Endothelial cell of umbilical vein (primary cell): Measurements from ENCODE around the gene GPBAR1. TPM values are rescaled to one million over a fixed set of nuclear protein-coding genes. Genes with fewer than 3 reads are reported as not detected.

Experiments
- BruUV-seq: library from RNA; stranded (reverse); fragments of 400-500 nt; replicated peaks from 2 replicates; lab custom pipeline; 2021; lab: Mats Ljungman, UMichigan
- CTCF ChIA-PET: fragments of 300-600, 350-600 bp; sonication (Branson Sonifier 250); formaldehyde crosslinking; loops from one replicate; lab custom pipeline; 2021; ENCODE audit warnings: antibody characterized with exemption, inconsistent platforms; lab: Charles Lee
- POLR2A ChIA-PET: fragments of 300-600, 350-600 bp; sonication (Branson Sonifier 250); formaldehyde crosslinking; loops from one replicate; lab custom pipeline; 2021; ENCODE audit warnings: antibody characterized with exemption, inconsistent platforms; lab: Charles Lee
- DNase-seq: peaks from one replicate; pipeline ENCODE4 v3.0.0-alpha.2; 2011; ENCODE audit warnings: low read depth, low spot score
- FAIRE-seq: peaks from 2 replicates; lab custom pipeline; 2011; peaks lifted over from hg19 to GRCh38; lab: Jason Lieb, UNC
- H2AFZ ChIP-seq: 2 replicates; pipeline ENCODE4 v1.6.0; 2012; ENCODE audit warnings: low read depth, low read length, control low read depth, inconsistent platforms
- H3K27ac ChIP-seq: 2 replicates; pipeline ENCODE4 v1.5.1; 2011; ENCODE audit warnings: low read depth, mild to moderate bottlenecking, control low read depth, low read length, moderate library complexity; ENCODE audit not compliant: insufficient read depth
- H3K27me3 ChIP-seq, 2 experiments: 2 replicates each; pipeline versions ENCODE4 v1.6.0 to v1.6.1; 2011; ENCODE audit warnings: low read length in 2 of 2, mixed read lengths in 1 of 2; ENCODE audit not compliant: control insufficient read depth in 2 of 2, insufficient read depth in 2 of 2
- H3K36me3 ChIP-seq, 2 experiments: 2 replicates in 1 of 2; 3 replicates in 1 of 2; pipeline ENCODE4 v1.5.1; 2011; ENCODE audit warnings: low read length in 2 of 2, mild to moderate bottlenecking in 1 of 2, moderate library complexity in 1 of 2; ENCODE audit not compliant: control insufficient read depth in 2 of 2, insufficient read depth in 2 of 2; ENCODE audit errors: extremely low read depth in 1 of 2
- H3K4me1 ChIP-seq: 3 replicates; pipeline ENCODE4 v1.5.1; 2011; ENCODE audit warnings: mild to moderate bottlenecking, low read length; ENCODE audit not compliant: control insufficient read depth, insufficient read depth; ENCODE audit errors: extremely low read depth
- H3K4me2 ChIP-seq: 2 replicates; pipeline ENCODE4 v1.6.1; 2011; ENCODE audit warnings: low read length, control low read depth, mixed read lengths; ENCODE audit not compliant: insufficient read depth
- H3K4me3 ChIP-seq, 3 experiments: fragments of 200-600 bp in 1 of 3; sonication (generic), shearing (Covaris generic) in 1 of 3; replicated peaks in 1 of 3; 2 replicates each; pipeline ENCODE4 v1.5.1; 2011 to 2016; ENCODE audit warnings: control low read depth in 3 of 3, low read length in 3 of 3, mild to moderate bottlenecking in 2 of 3, inconsistent platforms in 1 of 3, low read depth in 1 of 3, moderate library complexity in 1 of 3; ENCODE audit not compliant: insufficient read depth in 1 of 3
- H3K79me2 ChIP-seq: 2 replicates; pipeline ENCODE4 v1.6.0; 2012; ENCODE audit warnings: low read length, inconsistent platforms; ENCODE audit not compliant: control insufficient read depth, insufficient read depth
- H3K9ac ChIP-seq: replicated peaks from 2 replicates; pipeline ENCODE3; 2011; ENCODE audit warnings: low read length, control low read depth; ENCODE audit not compliant: insufficient read depth; ENCODE audit errors: extremely low read depth
- H3K9me1 ChIP-seq: replicated peaks from 3 replicates; pipeline ENCODE4 v1.6.0; 2011; ENCODE audit warnings: mild to moderate bottlenecking, low read length; ENCODE audit not compliant: control insufficient read depth, insufficient read depth; ENCODE audit errors: extremely low read depth
- H3K9me3 ChIP-seq: replicated peaks from 2 replicates; pipeline ENCODE4 v1.5.1; 2012; ENCODE audit warnings: low read length, inconsistent platforms; ENCODE audit not compliant: control insufficient read depth, insufficient read depth
- H4K20me1 ChIP-seq: replicated peaks from 2 replicates; pipeline ENCODE3; 2011; ENCODE audit warnings: mild to moderate bottlenecking, low read length; ENCODE audit not compliant: control insufficient read depth, insufficient read depth; ENCODE audit errors: extremely low read depth
- CTCF ChIP-seq, 2 donors: IDR thresholded peaks; 1 replicate in 1 of 2; 2 replicates in 1 of 2; pipeline ENCODE4 v1.5.1; 2011; ENCODE audit warnings: low read length in 2 of 2, mild to moderate bottlenecking in 2 of 2, moderate library complexity in 2 of 2, control low read depth in 1 of 2, inconsistent platforms in 1 of 2, low read depth in 1 of 2; ENCODE audit not compliant: insufficient read depth in 1 of 2; ENCODE audit errors: extremely low read depth in 1 of 2
- EZH2 ChIP-seq: IDR thresholded peaks from 2 replicates; pipeline ENCODE4 v1.6.1; 2012; ENCODE audit warnings: borderline replicate concordance, low read depth, mild to moderate bottlenecking, moderate library complexity, low read length, inconsistent platforms; ENCODE audit not compliant: severe bottlenecking
- FOS ChIP-seq: IDR thresholded peaks from 2 replicates; pipeline ENCODE4 v1.6.1; 2011; ENCODE audit warnings: mild to moderate bottlenecking, low read length, moderate library complexity, borderline replicate concordance; ENCODE audit not compliant: insufficient read depth
- GATA2 ChIP-seq: IDR thresholded peaks from 2 replicates; pipeline ENCODE4 v1.7.0; 2011; ENCODE audit warnings: low read depth, mild to moderate bottlenecking, moderate library complexity, mixed read lengths, low read length; ENCODE audit not compliant: insufficient read length, insufficient read depth
- JUN ChIP-seq: IDR thresholded peaks from 2 replicates; pipeline ENCODE4 v1.6.1; 2011; ENCODE audit warnings: borderline replicate concordance, low read depth; ENCODE audit not compliant: insufficient read length, insufficient read depth
- MAX ChIP-seq: IDR thresholded peaks from 2 replicates; pipeline ENCODE4 v1.6.1; 2011; ENCODE audit not compliant: insufficient read depth, insufficient read length
- MYC ChIP-seq: IDR thresholded peaks from one replicate; pipeline ENCODE4 v1.6.1; 2011; ENCODE audit warnings: mild to moderate bottlenecking, low read depth, low read length
- POLR2A ChIP-seq: IDR thresholded peaks from 2 replicates; pipeline ENCODE4 v1.6.1; 2012; ENCODE audit warnings: low read depth, mild to moderate bottlenecking, control low read depth, low read length
- POLR2AphosphoS5 ChIP-seq: IDR thresholded peaks from 2 replicates; pipeline ENCODE4 v1.6.1; 2012; ENCODE audit warnings: low read depth, mild to moderate bottlenecking, control low read depth, low read length, moderate library complexity; ENCODE audit not compliant: insufficient read depth
- dilution Hi-C: fragments of 300-500 bp; cut with MboI; formaldehyde crosslinking; loops from one replicate; pipeline ENCODE4 v1.15.0; 2019; ENCODE audit warnings: low sequenced_read_pairs; ENCODE audit not compliant: extremely low pct_ligation_motif_present
- intact Hi-C: fragments of 100-400 bp; cut with micrococcal nuclease; formaldehyde crosslinking; loops from one replicate; pipeline ENCODE4 v1.10.0; 2022
- polyA plus RNA-seq, 4 experiments: library from polyadenylated mRNA; depleted of rRNA in 3 of 4; stranded (reverse) in 3 of 4; unstranded in 1 of 4; fragments of >200 nt; gene quantifications; 2 replicates each; pipeline versions ENCODE4 v1.2.1 to v1.2.3, GENCODE V29; 2011 to 2012; ENCODE audit warnings: missing spikeins in 1 of 4
- total RNA-seq: library from RNA; stranded (reverse); gene quantifications from 2 replicates; pipeline ENCODE4 v1.2.3, GENCODE V29; 2021

GPBAR1 gene
- total and polyA plus RNA-seq, 2 donors (not counting 3 experiments of a cell fraction or from before 2014, with no cell fraction given) = 0.14 to 0.75 TPM

DNA sequence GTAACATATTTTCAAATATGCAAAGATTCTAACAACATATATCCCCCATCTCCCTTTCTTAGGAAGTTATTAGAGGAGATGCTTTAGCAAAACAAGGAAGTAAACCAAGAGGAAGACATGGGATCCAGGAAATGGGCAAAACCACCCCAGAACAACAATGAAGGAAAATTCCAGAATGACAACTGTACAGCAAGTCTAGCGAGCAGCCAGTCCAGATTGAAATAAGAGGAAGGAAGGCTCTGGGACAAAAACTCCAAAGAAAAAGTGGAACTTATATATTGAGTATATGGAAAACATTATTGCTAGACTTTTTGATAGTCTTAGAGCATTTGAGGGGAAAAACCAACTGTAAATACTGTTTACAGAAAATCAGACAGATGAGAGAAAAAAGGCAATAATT, 46.7 kb upstream of the GPBAR1 start:
- H3K4me2 ChIP-seq = no peak overlapping the region
- H3K4me1 ChIP-seq = peaks cover 5% of the 10 kb centered on the region
- H3K79me2 ChIP-seq = peaks cover 20% of the 10 kb centered on the region
- no peak overlapping the region for H3K9ac ChIP-seq
- no peaks in the 10 kb centered on the region for H3K9me3 ChIP-seq
- TF ChIP-seq POLR2A (no peak), FOS (no peak), POLR2AphosphoS5 (no peak), MAX (no peak), EZH2 (no peak), CTCF (IDR thresholded peaks at IDR 0.05; ENCODE audit: extremely low read depth in 1 of 2, insufficient read depth in 1 of 2, low read depth in 1 of 2, low read length in 2 of 2) (no peak), JUN (no peak), GATA2 (no peak), MYC (no peak)
- dilution Hi-C loops (no loop called here), intact Hi-C loops (no loop called here)
- no TSS peak for BruUV-seq
- H3K9me1 ChIP-seq = no peaks in the 10 kb centered on the region
- H4K20me1 ChIP-seq = no peaks in the 10 kb centered on the region
- no peaks in the 10 kb centered on the region for H3K36me3 ChIP-seq
- H3K4me3 ChIP-seq = no peak overlapping the region
- FAIRE-seq = no peak
- no peak overlapping the region for H3K27ac ChIP-seq
- peaks cover 14 to 15% of the 10 kb centered on the region in 2 experiments for H3K27me3 ChIP-seq
- no peak for DNase-seq
- POLR2A ChIA-PET = no interaction called here
- no peak overlapping the region for H2AFZ ChIP-seq
- CTCF ChIA-PET = no interaction called here
